Ishikawa (cell line): ENCODE results near the gene HOXA5.

Experiments used
- CEBPB ChIP-seq: IDR thresholded peaks from 2 replicates; pipeline ENCODE4 v1.6.1; 2012
- CREB1 ChIP-seq: IDR thresholded peaks from 2 replicates; pipeline ENCODE4 v1.6.1; 2012; ENCODE audit warnings: low read depth
- EGR1 ChIP-seq: IDR thresholded peaks from 2 replicates; pipeline ENCODE4 v1.6.1; 2012
- EP300 ChIP-seq: IDR thresholded peaks from 2 replicates; pipeline ENCODE4 v1.6.1; 2012; ENCODE audit warnings: borderline replicate concordance
- FOXM1 ChIP-seq: IDR thresholded peaks from 2 replicates; pipeline ENCODE4 v1.6.1; 2012; ENCODE audit warnings: low read depth, borderline replicate concordance
- NFIC ChIP-seq: IDR thresholded peaks from 2 replicates; pipeline ENCODE4 v1.6.1; 2012
- RAD21 ChIP-seq: IDR thresholded peaks from 2 replicates; pipeline ENCODE4 v1.6.1; 2012; ENCODE audit warnings: low read depth
- TAF1 ChIP-seq: IDR thresholded peaks from 2 replicates; pipeline ENCODE4 v1.6.1; 2012; ENCODE audit warnings: low read depth, mild to moderate bottlenecking
- TCF12 ChIP-seq: IDR thresholded peaks from 2 replicates; pipeline ENCODE4 v1.6.1; 2012; ENCODE audit warnings: low read depth
- TEAD4 ChIP-seq: IDR thresholded peaks from 2 replicates; pipeline ENCODE4 v1.6.1; 2012
- YY1 ChIP-seq: IDR thresholded peaks from 2 replicates; pipeline ENCODE4 v1.6.1; 2012; ENCODE audit warnings: low read depth
- ZBTB7A ChIP-seq: IDR thresholded peaks from 2 replicates; pipeline ENCODE4 v1.6.1; 2012; ENCODE audit warnings: low read depth
- TF ChIP-seq, protein P1 (sequence below): IDR thresholded peaks from 2 replicates; pipeline ENCODE4 v1.6.1; 2012; ENCODE audit warnings: low read depth, mild to moderate bottlenecking
- TF ChIP-seq, protein P2 (sequence below): IDR thresholded peaks from 2 replicates; pipeline ENCODE4 v1.6.1; 2012
- TF ChIP-seq, protein P3 (sequence below): IDR thresholded peaks from 2 replicates; pipeline ENCODE4 v1.6.1; 2012

The HOXA5 gene

DNA sequence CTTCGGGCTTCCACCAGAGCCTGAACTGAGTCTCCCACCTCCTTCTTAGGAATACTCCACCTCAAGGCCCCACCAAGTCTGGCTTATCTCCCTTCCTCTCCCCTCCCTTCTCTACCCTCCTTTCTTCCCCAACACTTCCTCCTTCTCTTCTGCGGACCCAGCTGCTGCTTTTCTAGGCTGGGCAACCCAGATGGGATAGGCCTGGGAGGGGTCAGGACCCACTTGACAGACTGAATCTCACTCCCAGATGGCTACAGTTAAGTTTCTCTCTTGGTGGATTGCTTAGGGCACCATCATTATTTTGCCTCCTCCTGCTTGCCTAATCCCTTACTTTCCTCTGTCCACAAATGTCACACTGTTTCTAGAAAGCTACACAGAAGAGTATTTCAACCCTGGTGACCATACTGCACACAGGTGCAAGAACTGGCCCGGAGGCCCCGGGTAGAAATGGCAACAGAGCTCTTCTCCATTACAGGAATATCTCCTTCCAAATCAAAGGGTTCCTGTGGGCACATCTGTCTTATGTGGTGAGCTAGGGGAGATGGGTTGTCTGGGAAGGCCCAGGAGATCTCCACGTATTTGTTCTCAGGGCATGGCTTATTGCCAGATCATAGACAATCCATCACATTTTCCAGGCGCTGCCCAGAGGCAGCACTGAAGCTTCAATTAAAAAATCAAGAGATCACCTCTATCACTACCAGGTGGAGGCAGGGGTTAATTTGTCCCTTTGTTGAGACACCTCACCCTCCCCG is 46.7 kb upstream of the HOXA5 start:
- TF ChIP-seq NFIC = no peak
- no peak for TF ChIP-seq TAF1
- TF ChIP-seq YY1 = no peak
- no peak for TF ChIP-seq TEAD4
- TF ChIP-seq, protein P1, sequence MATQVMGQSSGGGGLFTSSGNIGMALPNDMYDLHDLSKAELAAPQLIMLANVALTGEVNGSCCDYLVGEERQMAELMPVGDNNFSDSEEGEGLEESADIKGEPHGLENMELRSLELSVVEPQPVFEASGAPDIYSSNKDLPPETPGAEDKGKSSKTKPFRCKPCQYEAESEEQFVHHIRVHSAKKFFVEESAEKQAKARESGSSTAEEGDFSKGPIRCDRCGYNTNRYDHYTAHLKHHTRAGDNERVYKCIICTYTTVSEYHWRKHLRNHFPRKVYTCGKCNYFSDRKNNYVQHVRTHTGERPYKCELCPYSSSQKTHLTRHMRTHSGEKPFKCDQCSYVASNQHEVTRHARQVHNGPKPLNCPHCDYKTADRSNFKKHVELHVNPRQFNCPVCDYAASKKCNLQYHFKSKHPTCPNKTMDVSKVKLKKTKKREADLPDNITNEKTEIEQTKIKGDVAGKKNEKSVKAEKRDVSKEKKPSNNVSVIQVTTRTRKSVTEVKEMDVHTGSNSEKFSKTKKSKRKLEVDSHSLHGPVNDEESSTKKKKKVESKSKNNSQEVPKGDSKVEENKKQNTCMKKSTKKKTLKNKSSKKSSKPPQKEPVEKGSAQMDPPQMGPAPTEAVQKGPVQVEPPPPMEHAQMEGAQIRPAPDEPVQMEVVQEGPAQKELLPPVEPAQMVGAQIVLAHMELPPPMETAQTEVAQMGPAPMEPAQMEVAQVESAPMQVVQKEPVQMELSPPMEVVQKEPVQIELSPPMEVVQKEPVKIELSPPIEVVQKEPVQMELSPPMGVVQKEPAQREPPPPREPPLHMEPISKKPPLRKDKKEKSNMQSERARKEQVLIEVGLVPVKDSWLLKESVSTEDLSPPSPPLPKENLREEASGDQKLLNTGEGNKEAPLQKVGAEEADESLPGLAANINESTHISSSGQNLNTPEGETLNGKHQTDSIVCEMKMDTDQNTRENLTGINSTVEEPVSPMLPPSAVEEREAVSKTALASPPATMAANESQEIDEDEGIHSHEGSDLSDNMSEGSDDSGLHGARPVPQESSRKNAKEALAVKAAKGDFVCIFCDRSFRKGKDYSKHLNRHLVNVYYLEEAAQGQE = no peak
- TF ChIP-seq, protein P2, sequence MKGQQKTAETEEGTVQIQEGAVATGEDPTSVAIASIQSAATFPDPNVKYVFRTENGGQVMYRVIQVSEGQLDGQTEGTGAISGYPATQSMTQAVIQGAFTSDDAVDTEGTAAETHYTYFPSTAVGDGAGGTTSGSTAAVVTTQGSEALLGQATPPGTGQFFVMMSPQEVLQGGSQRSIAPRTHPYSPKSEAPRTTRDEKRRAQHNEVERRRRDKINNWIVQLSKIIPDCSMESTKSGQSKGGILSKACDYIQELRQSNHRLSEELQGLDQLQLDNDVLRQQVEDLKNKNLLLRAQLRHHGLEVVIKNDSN = no peak
- no peak for TF ChIP-seq FOXM1
- no peak for TF ChIP-seq RAD21
- no peak for TF ChIP-seq TCF12
- no peak for TF ChIP-seq ZBTB7A

DNA sequence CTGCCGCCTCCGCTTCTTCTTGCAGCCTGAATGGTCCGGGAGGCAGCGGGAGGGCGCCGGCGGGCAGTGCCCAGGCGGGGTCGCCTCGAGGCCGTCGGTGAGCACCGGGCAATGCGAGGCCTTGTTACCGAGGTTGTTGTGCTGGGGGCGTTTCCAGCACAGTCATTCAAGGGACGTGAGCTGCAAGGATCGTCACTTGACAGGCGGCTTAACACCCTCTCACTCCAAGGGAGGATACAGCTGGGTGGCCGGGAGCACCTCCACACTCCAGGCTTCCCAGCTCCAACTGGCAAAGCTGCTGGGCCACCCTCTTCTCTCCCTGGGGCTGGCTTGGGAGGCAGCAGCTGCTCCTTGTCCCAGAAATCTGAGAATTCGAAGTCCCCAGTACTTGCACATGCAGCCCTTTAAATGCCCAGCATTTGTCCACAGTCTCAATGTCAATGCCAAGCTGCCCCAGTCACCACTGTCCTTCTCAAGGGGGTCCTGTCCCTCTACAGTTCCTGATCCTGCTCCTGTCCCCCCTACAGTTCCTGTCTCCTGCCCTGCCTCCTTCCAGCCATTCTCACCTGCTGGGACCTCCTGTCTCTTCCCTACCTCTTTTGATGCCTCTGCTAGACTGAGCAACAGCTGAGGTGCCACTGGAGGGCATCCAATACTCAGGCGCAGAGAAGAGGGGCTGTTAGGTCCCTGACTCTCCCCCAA is 46.0 kb upstream of the HOXA5 start:
- TF ChIP-seq, protein P3, sequence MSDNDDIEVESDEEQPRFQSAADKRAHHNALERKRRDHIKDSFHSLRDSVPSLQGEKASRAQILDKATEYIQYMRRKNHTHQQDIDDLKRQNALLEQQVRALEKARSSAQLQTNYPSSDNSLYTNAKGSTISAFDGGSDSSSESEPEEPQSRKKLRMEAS = no peak
- TF ChIP-seq FOXM1 = no peak
- TF ChIP-seq CEBPB = no peak
- no peak for TF ChIP-seq RAD21
- TF ChIP-seq ZBTB7A = no peak
- TF ChIP-seq, protein P2 = no peak
- no peak for TF ChIP-seq CREB1
- TF ChIP-seq YY1 = no peak
- TF ChIP-seq TCF12 = no peak
- no peak for TF ChIP-seq NFIC
- TF ChIP-seq TAF1 = no peak
- TF ChIP-seq EP300 = no peak

DNA sequence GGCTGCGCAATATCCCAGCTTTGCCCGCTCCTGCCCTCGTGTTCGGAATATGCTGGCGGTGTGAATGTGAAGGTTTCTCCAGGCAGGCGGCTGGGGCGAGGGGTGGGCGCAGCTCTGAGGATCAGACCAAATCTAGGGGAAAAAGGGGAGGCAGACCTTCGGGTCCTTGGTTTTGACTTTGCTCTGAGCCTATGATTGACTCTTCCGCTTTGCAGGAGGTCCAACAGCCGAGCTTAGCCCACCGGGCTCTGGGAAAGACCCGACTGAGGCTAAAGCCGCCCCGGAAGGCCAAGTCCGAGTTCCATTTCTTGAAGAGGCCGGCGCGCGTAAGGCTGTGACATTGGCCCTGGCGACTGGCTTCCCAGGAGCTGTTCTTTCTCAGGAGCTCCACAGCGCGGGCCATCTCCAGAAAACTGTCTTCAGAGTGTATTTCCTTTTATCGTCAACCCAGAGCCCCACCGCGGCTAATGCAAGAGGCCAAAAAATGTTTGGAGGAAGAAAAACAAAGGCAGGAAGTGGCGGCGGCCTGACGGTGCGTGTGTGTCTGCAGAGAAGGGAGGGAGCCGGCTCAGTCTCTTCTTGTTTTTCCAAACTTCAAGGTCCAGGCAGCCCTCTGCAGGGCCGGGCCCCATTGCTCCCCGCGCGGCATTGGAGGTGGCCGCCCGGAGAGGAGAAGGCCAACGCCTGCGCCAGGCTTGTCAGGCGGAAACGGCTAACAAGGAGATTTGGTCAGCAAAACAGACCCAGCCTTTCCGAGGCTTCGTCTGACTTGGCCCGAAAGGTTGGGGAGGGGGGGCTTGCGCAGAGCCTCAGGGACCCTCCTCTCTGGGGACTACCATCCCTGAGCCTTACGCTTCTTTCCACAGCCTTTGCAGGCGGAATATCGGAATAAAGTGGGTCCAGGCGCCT is 45.2 kb upstream of the HOXA5 start:
- TF ChIP-seq, protein P2 = no peak
- no peak for TF ChIP-seq ZBTB7A
- TF ChIP-seq, protein P1 = no peak
- TF ChIP-seq EP300 = no peak
- TF ChIP-seq CREB1 = no peak
- TF ChIP-seq FOXM1 = no peak
- no peak for TF ChIP-seq TEAD4
- TF ChIP-seq, protein P3 = no peak
- TF ChIP-seq CEBPB = no peak
- TF ChIP-seq YY1 = no peak
- TF ChIP-seq TCF12 = no peak
- no peak for TF ChIP-seq NFIC
- no peak for TF ChIP-seq EGR1
- TF ChIP-seq TAF1 = no peak
- no peak for TF ChIP-seq RAD21

DNA sequence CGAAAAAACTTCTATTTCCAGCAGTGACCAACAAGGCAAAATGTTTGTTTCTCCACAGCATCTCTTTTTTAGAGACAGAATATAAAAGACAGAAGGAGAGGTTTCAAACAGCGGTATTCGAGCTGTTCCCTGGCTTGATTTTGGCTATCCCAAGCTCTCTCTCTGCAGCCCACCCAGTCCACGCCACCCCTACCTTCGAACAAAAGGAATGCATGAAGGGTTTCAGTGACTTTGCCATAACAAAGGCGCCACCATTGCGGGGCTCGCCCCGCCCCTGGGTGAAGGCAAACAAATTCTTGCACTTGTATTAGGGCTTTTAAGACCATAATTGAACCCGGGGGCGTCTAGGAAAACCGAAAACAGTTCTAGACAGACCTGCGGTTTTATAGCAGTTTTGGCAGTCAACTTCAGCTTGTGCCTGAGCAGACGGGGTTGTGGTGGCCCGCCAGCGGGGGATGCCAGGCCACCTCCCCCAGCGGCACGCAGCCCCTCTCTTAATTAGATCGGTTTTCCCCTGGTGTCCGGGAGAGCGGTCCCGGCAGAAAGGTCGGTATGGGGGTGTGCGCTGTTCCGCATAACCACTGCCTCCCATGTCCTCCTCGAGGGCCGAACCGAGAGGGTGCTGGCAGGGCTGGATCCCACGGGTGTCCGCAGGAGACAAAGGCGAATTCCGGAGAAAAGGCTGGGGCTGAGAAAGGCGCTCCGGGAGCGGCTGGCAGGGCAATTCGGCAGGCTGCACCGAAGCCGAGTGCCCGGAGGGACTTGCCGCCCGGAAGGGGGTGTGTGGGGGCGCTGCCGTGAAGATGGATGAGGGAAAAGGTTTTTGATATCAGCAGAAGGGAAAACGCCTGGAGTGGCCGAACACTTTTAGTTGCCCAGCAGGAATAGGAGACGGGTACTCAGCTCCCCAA is 44.2 kb upstream of the HOXA5 start:
- TF ChIP-seq EGR1 (no peak), NFIC (no peak), RAD21 (no peak), TAF1 (no peak), CREB1 (no peak), ZBTB7A (no peak), TEAD4 (no peak), YY1 (no peak), FOXM1 (no peak), CEBPB (no peak), TCF12 (no peak), EP300 (no peak)
- TF ChIP-seq, protein P3 = no peak
- TF ChIP-seq, protein P1 = no peak
- TF ChIP-seq, protein P2 = no peak
